Myocyte (in vitro differentiated cells): Measurements from ENCODE around the gene NUBPL. TPM values are rescaled to one million over a fixed set of nuclear protein-coding genes. Genes with fewer than 3 reads are reported as not detected.
"Not testable (repeated sequence)": the region's sequence is repeated elsewhere in the genome, so short reads cannot be mapped to it uniquely, and the experiment has no call there.

Source experiments
- DNase-seq: peaks from one replicate; pipeline ENCODE4 v3.0.0-alpha.2; 2012; ENCODE audit warnings: low read depth
- total RNA-seq: library from RNA; depleted of rRNA; stranded (reverse); fragments of >200 nt; gene quantifications from 2 replicates; pipeline ENCODE4 v1.2.3, GENCODE V29; 2014

NUBPL gene
- total RNA-seq, 1 donor from 2014 or later, result 9.3 TPM

DNA sequence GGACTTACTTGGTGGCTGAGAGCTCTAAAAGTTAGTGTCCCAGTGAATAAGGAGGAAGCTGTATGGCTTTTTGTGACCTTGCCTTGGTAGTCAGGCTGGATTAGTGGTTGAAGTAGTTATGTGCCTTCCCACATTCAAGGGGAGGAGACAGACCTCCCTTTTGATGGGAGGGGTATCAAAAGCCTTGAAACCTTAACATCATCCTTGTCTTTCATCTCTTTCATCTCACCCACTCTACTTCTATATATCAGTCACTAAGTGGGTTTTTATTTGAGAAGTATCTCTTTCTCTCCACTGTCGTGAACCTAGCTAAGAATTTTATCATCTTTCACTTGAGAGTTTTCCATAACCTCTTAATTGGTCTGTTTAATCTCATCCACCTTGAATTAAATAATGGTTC, 15.7 kb downstream of the NUBPL start:
- no peak for DNase-seq

DNA sequence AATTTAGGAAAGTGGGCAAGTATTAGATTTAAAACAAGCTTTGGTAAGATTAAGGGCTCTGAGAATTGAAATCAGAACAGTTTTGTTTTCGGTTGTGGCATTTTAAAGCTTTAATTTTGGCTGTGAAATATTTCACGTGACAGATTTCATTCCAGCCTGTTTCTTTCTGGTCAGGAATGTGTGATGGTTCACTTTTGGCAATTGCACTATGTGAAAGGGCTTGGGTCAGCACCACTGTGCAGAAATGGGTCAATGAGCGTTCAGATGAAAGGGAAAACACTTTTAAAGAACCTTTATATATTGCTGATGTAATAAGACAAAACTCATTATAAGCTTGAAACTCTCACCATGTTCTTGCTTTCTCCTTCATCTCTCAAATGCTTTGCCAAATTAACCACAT, 17.1 kb downstream of the NUBPL start:
- DNase-seq, result no peak

DNA sequence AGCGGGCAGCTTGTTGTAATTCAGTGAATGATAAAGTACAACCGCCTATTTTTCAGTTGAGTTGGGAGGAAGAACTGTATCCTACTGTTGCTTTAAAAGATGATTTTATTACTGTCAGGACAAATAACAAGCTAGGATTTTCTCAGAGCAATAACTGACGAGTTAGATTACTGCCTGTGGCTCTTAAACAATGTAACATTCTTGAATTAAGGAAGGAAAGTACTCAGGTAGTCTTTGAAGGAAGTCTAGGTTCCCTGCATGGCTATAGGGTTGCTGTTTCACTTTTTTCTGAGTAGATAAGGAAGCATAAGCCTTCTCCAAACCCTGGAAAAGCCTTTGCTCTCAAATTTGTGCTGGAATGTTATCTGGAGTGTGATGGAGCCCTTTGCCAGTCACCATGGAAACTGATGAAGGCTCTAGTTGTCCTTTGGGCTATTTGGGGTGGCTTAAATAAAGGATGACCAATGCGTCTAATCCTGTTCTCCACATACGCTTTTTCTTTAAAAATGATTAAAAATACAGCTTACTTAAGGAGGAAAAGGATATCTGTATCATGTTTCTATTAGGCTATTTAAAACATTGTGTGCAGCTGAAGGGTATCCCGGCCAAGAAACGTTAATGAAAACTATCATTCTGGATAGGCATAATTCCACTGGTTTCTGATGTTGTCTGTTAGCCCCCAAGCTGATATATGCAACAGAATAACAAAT, 17.7 kb downstream of the NUBPL start:
- DNase-seq, result no peak

DNA sequence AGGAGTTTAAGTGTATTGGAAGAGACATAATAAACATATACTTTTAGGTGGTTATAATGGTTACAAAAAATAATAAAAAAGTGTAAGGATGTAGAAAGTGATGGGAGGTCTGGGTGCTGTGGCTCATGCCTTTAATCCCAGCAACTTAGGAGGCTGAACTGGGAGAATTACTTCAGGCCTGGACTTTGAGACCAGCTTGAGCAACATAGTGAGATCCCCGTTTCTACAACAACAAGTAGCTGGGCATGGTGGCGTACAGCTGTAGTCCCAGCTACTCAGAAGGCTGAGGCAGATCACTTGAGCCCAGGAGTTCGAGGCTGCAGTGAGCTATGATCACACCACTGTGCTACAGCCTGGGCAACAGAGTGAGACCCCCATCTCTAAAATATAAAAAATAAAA, 19.0 kb downstream of the NUBPL start:
- DNase-seq, result no peak

DNA sequence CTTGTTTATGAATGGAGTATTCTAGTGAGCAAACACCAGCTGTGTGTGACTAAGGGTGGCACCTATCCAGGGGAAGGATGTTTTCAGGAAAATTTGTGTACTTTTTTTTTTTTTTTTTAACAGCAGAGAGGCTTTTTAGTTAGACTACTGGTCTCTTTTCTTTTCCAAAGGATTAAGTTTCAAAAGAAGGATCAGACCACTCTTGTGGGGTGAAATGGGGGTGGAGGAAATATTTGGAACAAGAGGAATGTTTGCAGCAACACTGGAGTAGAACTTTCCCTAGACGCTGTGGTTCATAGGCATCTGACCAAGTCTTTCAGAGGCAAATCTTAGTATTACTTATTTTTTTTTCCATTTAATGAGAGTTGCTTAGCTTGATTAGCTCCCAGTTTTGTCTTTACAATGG, 21.1 kb downstream of the NUBPL start:
- DNase-seq, result peak; percentile 81

DNA sequence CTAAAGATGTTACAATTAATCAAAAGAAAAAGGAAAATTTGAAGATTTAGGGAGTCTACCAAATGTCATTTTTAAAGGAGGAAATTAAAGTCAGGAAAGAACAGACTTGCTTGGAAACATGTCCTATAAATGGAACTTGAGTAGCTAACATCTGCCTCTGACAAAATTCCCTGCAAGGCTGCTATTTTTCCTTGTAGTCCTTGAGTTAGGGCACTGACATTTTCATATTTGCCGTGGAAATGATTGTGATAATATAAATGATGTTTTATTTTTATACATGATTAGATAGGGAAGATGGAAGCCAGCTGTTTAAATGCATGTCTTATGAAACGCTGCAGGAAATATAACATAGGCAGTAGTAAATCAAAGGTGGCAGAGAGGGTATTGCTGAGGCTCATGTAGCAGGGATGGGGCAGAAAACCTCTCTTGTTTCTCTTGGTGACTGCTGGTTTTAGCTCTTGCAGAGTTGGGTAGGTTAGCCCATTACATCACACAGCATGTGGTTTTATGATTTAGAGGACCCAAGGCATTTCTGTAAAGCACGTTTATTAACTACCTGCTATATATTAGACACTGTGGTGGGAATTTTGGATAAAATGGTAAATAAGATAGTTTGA, 21.7 kb downstream of the NUBPL start:
- peak; percentile 26 for DNase-seq

DNA sequence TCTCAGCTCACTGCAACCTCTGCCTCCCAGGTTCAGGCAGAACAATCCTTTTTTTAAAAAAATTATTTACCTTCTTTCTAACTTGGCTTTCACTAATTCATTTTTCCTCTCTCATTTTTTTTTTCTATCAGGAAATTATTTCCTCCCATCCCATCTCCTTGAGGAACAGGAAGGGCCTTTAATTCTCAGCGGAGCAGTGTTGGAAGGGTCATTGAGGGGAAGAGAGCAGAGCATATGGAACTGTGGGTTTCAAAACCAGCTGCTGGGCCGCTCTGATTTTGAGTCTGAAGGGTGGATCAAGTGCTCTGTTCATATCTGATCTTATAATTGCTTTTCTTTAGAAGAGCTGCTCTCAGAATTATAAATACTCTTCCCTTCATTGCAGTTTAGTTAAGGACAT, 29.0 kb downstream of the NUBPL start:
- no peak for DNase-seq

DNA sequence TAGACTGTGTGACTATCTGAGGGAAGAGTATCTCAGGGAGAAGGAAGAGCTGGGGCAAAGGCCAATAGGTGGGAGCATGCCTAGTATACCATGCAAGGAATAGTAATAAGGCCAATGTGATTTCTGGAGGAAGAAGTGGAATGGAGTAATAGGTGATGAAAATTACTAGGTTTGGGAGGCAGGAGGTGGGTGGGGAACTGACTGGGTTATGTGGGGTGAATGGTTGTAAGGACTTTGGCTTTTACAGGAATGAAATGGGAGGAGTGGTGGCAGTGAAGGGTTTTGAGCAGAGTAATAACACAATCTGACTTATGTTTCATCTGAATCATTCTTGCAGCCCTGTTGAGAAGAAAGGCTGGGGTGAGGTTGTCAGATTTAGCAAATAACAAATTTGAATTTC, 30.9 kb downstream of the NUBPL start:
- DNase-seq, result no peak

DNA sequence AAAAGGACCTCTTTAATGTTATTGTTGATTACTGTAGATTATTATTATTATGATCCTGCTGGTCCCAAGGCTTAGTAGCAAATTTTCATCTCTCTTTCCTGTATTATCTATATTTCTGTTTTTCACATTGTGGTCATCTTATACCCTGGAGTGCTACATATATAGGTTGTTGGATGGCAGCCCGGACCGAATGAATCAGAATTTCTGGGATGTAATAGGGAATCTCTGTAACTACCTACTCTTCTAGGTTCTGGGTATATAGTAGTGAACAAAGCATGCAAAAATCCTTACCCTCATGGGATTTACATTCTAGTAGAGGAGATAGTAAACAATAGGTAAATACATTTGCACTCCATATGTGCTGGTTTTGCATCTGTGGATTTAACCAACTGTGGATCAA, 31.4 kb downstream of the NUBPL start:
- DNase-seq, result no peak

DNA sequence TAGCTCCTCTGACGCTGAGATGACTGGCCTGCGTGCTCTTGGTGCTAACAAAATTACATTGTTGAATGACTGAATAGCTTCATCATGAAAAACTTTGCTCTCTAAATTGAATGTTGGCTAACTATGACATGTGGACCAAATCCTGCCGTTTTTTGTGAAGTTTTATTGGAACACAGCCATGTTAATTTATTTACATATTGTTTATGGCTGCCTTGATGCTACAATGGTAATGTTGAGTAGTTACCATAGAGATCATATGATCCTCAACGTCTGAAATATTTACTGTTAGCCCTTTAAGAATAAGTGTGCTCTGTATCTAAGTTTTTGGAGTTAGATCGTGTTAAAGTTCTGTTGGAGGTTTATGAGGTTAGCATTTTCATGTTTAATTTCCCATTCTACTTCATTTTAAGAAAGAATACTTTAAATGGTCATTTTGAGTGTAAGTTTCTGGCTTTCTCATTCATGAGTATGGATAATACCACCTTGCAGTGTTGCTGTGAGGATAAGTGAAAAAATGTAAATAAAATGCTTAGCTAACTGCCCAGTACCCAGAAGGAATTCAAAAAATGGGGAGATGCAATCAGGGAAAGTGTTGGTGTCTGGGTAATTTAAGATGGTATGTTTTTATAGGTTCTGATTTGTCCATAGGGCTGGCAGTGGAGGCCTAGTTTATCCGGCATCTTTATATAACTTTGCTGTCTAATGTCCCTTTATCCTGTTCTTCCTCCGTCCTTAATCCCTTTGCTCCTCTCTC, 35.3 kb downstream of the NUBPL start:
- no peak for DNase-seq

DNA sequence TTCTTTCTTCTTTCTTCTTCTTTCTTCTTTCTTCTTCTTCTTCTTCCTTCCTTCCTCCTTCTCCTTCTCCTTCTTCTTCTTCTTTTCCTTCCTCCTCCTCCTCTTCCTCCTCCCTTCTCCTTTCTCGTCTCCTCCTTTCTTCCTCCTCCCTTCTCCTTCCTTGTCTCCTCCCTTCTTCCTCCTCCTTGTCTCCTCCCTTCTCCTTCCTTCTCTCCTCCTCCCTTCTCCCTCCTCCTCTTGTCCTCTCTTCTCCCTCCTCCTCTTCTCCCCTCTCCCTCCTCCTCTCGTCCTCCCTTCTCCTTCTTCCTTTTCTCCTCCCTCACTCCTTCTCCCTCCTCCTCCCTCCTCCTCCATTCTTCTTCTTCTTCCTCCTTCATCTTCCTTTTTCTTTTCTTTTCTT, 44.5 kb downstream of the NUBPL start:
- DNase-seq, result no peak

DNA sequence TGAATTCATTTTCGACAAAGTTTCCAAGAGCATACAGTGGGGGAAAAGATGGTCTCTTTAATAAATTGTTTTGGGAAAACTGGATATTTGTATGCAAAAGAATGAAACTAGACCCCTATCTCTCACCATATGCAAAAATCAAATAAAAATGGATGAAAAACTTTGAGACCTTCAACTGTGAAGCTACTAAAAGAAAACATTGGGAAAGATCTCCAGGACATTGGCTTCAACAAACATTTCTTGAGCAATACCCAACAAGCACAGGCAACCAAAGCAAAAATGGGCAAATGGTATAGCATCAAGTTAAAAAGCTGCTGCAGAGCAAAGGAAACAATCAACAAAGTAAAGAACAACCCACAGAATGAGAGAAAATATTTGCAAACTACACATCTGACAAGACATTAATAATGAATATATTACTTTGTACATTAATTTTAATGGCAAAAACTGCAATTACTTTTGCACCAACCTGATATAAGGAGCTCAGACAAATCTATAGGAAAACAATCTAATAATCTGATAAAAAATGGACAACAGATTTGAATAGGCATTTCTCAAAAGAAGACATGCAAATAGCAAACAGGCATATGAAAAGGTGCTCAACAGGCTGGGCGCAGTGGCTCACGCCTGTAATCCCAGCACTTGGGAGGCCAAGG, 50.7 kb downstream of the NUBPL start:
- DNase-seq, result no peak

DNA sequence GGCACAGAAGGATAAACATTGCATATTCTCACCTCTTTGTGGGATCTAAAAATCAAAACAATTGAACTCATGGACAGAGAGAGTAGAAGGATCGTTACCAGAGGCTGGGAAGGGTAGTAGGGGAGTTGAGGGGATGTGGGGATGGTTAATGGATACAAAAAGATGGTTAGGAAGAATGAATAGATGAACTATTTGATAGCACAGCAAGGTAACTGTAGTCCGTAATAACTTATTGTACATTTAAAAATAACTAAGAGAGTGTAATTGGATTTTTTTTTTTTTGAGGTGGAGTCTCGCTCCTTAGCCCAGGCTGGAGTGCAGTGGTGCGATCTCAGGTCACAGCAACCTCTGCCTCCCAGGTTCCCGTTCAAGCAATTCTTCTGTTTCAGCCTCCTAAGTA, 52.0 kb downstream of the NUBPL start:
- DNase-seq, result no peak

DNA sequence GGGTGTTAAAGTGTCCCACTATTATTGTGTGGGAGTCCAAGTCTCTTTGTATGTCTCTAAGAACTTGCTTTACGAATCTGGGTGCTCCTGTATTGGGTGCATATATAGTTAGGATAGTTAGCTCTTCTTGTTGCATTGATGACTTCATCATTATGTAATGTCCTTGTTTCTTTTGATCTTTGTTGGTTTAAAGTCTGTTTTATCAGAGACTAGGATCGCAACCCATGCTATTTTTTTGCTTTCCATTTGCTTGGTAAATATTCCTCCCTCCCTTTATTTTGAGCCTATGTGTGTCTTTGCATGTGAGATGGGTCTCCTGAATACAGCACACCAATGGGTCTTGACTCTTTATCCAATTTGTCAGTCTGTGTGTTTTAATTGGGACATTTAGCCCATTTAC, 57.7 kb downstream of the NUBPL start:
- DNase-seq, result not testable (repeated sequence)

DNA sequence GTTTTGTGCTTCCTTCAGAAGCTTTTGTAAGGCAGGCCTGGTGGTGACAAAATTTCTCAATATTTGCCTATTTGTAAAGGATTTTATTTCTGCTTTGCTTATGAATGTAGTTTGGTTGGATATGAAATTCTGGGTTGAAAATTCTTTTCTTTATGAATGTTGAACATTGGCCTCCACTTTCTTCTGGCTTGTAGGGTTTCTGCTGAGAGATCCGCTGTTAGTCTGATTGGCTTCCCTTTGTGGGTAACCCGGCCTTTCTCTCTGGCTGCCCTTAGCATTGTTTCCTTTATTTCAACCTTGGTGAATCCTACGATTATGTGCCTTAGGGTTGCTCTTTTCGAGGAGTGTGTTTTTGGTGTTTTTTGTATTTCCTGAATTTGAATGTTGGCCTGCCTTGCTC, 58.2 kb downstream of the NUBPL start:
- DNase-seq, result no peak

DNA sequence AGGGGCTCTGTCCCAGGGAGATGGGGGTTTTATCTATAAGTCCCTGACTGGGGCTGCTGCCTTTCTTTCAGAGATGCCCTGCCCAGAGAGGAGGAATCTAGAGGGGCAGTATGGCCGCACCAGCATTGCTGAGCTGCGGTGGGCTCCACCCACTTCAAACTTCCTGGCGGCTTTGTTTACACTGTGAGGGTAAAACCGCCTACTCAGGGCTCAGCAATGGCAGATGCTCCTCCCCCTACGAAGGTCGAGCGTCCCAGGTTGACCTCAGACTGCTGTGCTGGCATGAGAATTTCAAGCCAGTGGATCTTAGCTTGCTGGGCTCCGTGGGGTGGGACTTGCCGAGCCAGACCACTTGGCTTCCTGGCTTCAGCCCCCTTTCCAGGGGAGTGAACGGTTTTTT, 59.7 kb downstream of the NUBPL start:
- not testable (repeated sequence) for DNase-seq

DNA sequence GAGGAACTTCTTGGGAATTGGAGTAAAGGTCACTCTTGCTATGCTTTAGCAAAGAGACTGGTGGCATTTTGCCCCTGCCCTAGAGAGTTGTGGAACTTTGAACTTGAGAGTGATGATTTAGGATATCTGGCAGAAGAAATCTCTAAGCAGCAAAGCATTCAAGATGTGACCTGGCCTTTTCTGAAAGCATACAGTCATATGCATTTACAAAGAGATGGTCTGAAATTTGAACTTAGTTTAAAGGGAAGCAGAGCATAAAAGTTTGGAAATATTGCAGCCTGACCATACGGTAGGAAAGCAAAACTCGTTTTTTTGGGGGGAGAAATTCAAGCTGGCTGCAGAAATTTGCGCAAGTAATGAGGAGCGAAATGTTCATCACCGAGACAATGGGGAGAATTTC, 60.9 kb downstream of the NUBPL start:
- no peak for DNase-seq

DNA sequence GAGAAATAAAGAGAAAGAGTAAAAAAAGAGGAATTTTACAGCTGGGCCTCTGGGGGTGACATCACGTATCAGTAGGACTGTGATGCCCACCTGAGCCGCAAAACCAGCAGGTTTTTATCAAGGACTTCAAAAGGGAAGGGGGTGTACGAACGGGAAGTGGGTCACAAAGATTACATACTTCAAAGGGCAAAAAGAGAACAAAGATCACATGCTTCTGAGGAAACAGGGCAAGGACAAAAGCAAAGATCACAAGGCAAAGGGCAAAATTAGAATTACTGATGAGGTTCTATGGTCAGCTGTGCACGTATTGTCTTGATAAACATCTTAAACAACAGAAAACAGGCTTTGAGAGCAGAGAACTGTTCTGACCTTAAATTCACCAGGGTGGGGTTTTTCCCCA, 91.7 kb downstream of the NUBPL start:
- not testable (repeated sequence) for DNase-seq

DNA sequence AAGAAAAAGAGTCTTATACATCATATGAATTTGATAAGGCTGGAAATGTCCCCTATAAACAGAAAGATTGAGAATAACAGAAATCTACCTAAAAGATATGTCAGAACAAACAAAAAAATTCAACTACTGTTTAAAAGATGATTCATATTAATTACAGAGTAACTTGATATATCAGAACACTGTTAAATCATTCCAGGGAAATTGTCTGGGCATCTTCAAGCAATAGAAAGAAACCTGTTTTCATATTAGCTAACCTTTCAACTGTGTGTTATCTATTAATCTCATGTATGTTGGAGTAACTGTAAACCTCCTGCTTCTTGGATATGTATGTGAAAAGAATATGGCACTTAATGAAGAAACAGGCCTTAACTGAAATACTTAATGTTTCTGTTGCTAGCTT, 96.7 kb downstream of the NUBPL start:
- no peak for DNase-seq

DNA sequence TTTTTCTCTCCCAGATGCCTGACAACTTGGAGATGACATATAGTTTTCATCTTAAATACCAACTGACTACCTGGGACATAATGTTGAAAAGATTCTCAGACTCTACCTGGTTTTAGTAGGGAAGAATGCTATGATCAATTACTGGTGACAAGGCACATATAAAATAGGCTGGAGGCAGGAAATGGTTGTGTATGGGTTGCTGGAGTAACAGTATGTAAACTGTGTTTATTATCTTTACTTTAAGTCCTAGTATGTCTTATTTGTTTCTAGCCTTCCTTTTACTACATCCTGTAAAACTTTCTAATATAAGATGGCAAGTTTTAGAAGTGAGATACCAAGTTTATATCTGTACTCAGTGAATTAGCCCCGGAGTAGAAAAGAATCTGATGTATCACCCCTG, 98.1 kb downstream of the NUBPL start:
- DNase-seq, result no peak

DNA sequence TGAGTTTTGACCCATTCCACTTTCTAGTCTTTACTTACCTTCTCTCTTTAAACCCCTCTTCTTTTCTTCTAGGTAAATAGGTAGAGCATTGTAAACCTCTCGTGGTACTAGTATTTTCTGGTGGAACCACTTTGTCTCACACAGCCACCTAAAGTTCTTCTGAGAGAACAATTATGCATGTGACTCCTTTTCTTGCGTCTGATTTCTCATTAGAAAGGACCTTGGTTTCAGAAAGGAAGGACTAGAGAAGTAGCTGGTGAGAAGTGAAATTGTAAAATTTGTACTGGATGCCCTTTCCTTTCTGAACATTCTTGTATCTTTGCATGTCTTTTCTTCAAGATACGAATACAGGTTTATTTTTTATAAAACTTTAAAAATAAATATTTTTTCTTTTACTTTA, 99.0 kb downstream of the NUBPL start:
- DNase-seq, result no peak

DNA sequence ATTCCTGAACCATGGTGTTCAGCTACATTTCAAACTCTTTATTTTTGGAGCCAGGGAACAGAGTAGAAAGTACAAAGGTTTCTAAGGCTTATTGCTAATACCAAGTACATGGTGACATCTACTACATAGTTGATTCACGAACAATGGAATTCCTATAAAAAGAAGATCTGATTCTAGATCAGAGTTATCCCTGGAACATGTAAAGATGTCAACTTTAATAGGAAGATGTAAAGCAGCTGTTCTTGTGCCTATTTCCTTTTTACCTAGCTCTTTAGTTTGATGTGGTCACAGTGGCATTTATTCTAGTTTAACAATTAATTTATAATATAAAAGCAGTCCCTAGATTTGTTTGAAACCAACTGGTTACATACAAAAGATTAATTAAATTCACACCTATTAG, 99.5 kb downstream of the NUBPL start:
- DNase-seq, result no peak
